Cortex of kidney (tissue), 1 donor: Measurements from ENCODE around the gene NKX6-2.

ENCODE experiments used
- DNase-seq: peaks from one replicate; lab custom pipeline; 2025; lab: John Stamatoyannopoulos, UW

Gene NKX6-2

GRCh38 chr10:132737390-132738048 is 48.4 kb downstream of the NKX6-2 start:
- DNase-seq: no peak

GRCh38 chr10:132735923-132736391 is 50.0 kb downstream of the NKX6-2 start:
- no peak for DNase-seq

GRCh38 chr10:132735341-132735775 is 50.6 kb downstream of the NKX6-2 start:
- no peak for DNase-seq

- DNase-seq: no peak
Observed at GRCh38 chr10:132733926-132734325, 52.0 kb downstream of the NKX6-2 start.
